GM13976 (cell line): Measurements from ENCODE around the gene LRRC4C.

ENCODE experiments used
- DNase-seq: peaks from one replicate; pipeline ENCODE4 v3.0.0; 2012; ENCODE audit warnings: low spot score
- CTCF ChIP-seq: IDR thresholded peaks from 2 replicates; pipeline ENCODE4 v1.5.1; 2012; ENCODE audit warnings: borderline replicate concordance, mild to moderate bottlenecking; ENCODE audit not compliant: insufficient read depth; ENCODE audit errors: extremely low read depth, missing control alignments, control extremely low read depth
- in situ Hi-C: fragments of 300-500 bp; cut with MboI; formaldehyde crosslinking; loops from one replicate; pipeline ENCODE4 v1.12.0; 2022; ENCODE audit warnings: low sequenced_read_pairs, mixed read lengths, inconsistent platforms; ENCODE audit not compliant: unreplicated experiment

Gene LRRC4C

DNA sequence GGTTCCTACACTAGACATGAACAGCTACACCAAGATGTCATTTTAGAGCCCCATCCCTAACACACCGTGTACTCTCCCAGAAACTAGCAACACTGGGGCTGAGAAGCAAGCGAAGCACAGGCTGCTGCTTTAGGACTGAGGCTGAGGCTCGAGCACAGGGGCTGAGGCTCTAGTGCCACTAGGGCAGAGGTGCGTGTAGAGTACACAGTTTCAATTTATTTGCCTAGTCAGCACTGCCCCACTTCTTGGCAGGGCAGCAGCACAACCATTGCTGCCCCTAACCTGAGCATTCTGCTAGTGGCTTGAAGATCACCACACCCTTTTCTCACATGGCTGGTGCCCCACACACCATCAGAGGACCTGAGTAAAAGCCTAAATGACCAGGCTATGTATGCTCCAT is 713.2 kb downstream of the LRRC4C start:
- in situ Hi-C loops, result no loop called here

GRCh38 chr11:40732132-40732531 is 727.3 kb downstream of the LRRC4C start:
- in situ Hi-C loops, result no loop called here
- no peak for TF ChIP-seq CTCF
- DNase-seq, result no peak

More for the DNA sequence above, 713.2 kb downstream of the LRRC4C start:
- no peak for TF ChIP-seq CTCF
- no peak for DNase-seq

DNA sequence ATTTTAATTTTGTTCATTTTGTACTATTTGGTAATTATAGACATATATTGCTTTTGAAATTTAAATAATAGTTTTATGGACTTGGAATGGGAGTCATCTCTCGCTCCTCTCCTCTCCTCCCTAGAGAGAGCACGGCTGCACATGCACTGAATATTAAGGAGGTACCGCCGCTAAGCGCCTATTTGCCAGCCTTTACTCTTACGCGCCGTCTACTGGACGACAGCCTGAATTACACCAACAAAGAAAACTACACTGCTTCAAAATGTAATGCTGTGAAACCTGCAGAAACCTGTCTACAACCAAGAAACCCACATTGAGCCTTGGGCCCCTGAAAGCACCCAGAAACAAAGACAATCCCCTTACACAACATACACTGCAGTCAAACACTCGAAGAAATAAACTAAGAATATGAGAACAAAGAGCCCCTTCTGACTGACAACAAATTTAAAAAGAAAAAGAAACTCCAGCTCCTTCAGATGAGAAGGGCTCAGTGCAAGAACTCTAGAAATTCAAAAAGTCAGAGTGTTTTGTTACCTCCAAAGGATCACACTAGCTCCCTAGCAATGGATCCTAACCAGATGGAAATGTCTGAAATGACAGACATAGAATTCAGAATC is 737.2 kb downstream of the LRRC4C start:
- peak; percentile 50 for TF ChIP-seq CTCF
- in situ Hi-C loops, result no loop called here
- peak; percentile 34 for DNase-seq

DNA sequence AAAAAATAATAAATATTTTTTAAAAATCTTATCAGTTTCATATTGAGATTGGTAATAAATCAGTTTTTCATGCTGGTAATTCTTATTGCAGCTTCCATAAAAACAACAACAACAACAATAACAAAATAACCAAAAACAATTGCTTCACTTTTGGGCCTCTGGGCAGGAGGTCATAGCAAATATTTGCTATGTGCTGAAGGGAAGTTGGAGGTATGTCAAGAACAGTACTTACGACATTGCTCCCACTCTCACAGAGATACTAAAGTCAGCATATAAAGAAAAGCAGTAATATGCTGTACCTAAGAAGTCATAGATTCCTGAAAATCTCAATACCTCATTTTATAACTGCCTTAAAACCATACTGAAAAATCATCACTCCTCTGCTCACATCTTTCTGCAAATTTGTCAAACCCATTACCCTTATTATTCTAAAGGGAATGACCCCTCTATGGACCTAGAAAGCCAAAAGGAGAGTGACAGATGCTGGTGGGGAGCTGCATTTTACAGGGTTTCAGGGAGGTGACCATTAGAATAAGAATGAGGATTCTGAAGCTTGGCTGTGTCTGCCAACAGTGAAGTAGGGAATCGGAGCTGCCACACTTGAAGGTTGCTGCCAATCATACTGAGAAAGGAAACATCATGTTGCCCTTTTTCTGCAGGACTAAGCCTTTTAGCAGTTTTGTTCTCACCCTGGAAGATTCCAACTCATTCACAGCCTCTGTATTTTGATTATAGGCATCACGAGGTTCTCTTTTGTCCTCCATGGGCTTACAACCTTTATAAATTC is 742.9 kb downstream of the LRRC4C start:
- in situ Hi-C loops, result no loop called here
- no peak for DNase-seq
- TF ChIP-seq CTCF, result no peak

DNA sequence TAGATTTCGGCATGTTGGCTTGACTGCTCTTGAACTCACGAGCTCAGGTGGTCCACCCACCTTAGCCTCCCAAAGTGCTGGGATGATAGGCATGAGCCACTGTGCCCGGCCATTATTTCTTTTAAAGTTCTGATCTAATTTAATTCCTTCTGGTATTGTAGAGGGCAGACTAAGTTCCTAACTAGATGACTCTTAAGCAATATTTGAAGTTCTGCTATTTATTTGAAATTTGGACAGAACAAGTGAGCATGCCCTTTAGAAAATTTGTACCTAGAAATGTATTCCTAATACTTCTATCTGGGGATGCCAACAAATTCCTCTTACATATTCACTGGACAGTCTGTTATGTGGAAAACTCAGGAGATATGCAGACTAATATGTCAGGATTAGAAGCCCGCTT is 746.4 kb downstream of the LRRC4C start:
- in situ Hi-C loops, result no loop called here
- no peak for TF ChIP-seq CTCF
- no peak for DNase-seq

GRCh38 chr11:40701027-40701426 is 758.4 kb downstream of the LRRC4C start:
- DNase-seq, result no peak
- no peak for TF ChIP-seq CTCF
- in situ Hi-C loops, result no loop called here

GRCh38 chr11:40689823-40690222 is 769.6 kb downstream of the LRRC4C start:
- in situ Hi-C loops, result no loop called here
- TF ChIP-seq CTCF, result no peak
- no peak for DNase-seq
